A172 (cell line): Measurements from ENCODE around the gene CDC14B. TPM values are rescaled to one million over a fixed set of nuclear protein-coding genes. Genes with fewer than 3 reads are reported as not detected.
"Not testable (repeated sequence)": the region's sequence is repeated elsewhere in the genome, so short reads cannot be mapped to it uniquely, and the experiment has no call there.

Experiments used
- DNase-seq: peaks from one replicate; pipeline ENCODE4 v3.0.0-alpha.2; 2015; ENCODE audit warnings: low spot score
- total RNA-seq: library from RNA; depleted of rRNA; stranded (reverse); fragments of >200 nt; shearing (Covaris generic); gene quantifications from 2 replicates; pipeline ENCODE4 v1.2.3, GENCODE V29; 2014

CDC14B gene
- total RNA-seq, 1 experiment from 2014 or later = 27.1 TPM

- no peak for DNase-seq
These were observed 32.0 kb downstream of the CDC14B start for GRCh38 chr9:96587338-96588315.

- no peak for DNase-seq
These were observed 34.2 kb downstream of the CDC14B start for GRCh38 chr9:96585426-96585825.

GRCh38 chr9:96582199-96582598 lies 37.4 kb downstream of the CDC14B start:
- DNase-seq = not testable (repeated sequence)

- DNase-seq = no peak
These were observed 37.9 kb downstream of the CDC14B start for GRCh38 chr9:96581786-96582185.

GRCh38 chr9:96581301-96581700 lies 38.3 kb downstream of the CDC14B start:
- DNase-seq = no peak

- DNase-seq = no peak
These were observed 44.7 kb downstream of the CDC14B start for GRCh38 chr9:96574931-96575351.

GRCh38 chr9:96574455-96574854 lies 45.2 kb downstream of the CDC14B start:
- DNase-seq = no peak

GRCh38 chr9:96567203-96567700 lies 52.4 kb downstream of the CDC14B start:
- DNase-seq = no peak

- peak; percentile 49 for DNase-seq
These were observed 53.0 kb downstream of the CDC14B start for GRCh38 chr9:96566498-96567202.

- peak; percentile 65 for DNase-seq
These were observed 53.8 kb downstream of the CDC14B start for GRCh38 chr9:96565671-96566497.

GRCh38 chr9:96564217-96564616 lies 55.4 kb downstream of the CDC14B start:
- DNase-seq = no peak

- DNase-seq = no peak
These were observed 60.2 kb downstream of the CDC14B start for GRCh38 chr9:96559339-96559943.

- no peak for DNase-seq
These were observed 61.7 kb downstream of the CDC14B start for GRCh38 chr9:96557921-96558320.

- no peak for DNase-seq
These were observed 62.8 kb downstream of the CDC14B start for GRCh38 chr9:96556701-96557461.

- peak; percentile 14 for DNase-seq
These were observed 63.9 kb downstream of the CDC14B start for GRCh38 chr9:96555567-96556386.

GRCh38 chr9:96554801-96555566 lies 64.7 kb downstream of the CDC14B start:
- peak; percentile 74 for DNase-seq

- peak; percentile 28 for DNase-seq
These were observed 65.3 kb downstream of the CDC14B start for GRCh38 chr9:96554326-96554725.

GRCh38 chr9:96553070-96553469 lies 66.6 kb downstream of the CDC14B start:
- DNase-seq = peak; percentile 72

- DNase-seq = no peak
These were observed 68.2 kb downstream of the CDC14B start for GRCh38 chr9:96551403-96551802.
